ENCODE data around the gene ARHGEF19.
"Not testable (repeated sequence)": the region's sequence is repeated elsewhere in the genome, so short reads cannot be mapped to it uniquely, and the experiment has no call there.

GRCh38 chr1:16215240-16215639 lies 2.8 kb upstream of the ARHGEF19 start:
- not testable (repeated sequence) for TF ChIP-seq CTCF, POLR2A, POLR2AphosphoS5, EP300 (IDR thresholded peaks at IDR 0.05)

Data from stomach (tissue), 4 donors.